Measurements from ENCODE around the gene PGP. TPM values are rescaled to one million over a fixed set of nuclear protein-coding genes. Genes with fewer than 3 reads are reported as not detected.

Gene PGP
- total RNA-seq, 1 experiment from 2014 or later, result 32.6 TPM

DNA sequence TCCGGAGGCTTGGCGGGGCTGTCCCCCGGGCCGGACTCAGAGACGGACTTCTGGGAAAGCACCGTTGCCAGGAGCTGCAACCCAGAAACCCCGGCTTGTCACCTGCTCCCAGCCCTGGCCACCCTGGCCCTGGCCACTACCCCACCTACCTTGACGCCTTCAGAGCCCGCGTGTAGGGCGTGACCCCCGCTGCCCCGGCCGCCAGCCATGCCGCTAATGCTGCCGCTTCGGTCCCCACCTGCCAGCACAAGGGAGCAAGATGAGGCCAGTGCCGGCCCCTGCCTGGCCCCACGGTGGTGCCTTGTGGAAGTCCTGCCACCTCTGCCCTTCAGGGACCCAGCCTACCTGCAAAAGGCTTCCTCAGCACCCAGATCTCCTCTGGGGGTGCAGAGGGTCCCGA, 29.7 kb downstream of the PGP start:
- TF ChIP-seq ZFX (IDR thresholded peaks at IDR 0.05) (no peak), RAD21 (IDR thresholded peaks at IDR 0.05; ENCODE audit: low read depth) (no peak)
- H3K9me2 ChIP-seq (ENCODE audit: insufficient read depth), result no peaks in the 10 kb centered on the region
- H3K9ac ChIP-seq (ENCODE audit: low read length), result no peak overlapping the region
- H3K79me2 ChIP-seq (ENCODE audit: insufficient read depth, low read length), result no peaks in the 10 kb centered on the region
- no peak overlapping the region for H3K27ac ChIP-seq (ENCODE audit: low read depth, low read length)
- H3K9me3 ChIP-seq (ENCODE audit: control insufficient read depth in 1 of 2, insufficient read depth in 1 of 2, low read depth in 1 of 2, low read length in 2 of 2), result no peaks in the 10 kb centered on the region
- H3K27me3 ChIP-seq (ENCODE audit: insufficient read depth, low read length), result no peaks in the 10 kb centered on the region
- POLR2A ChIA-PET, result no interaction called here
- CTCF ChIA-PET, result no interaction called here
- no peak overlapping the region for H2AFZ ChIP-seq (ENCODE audit: low read depth, low read length, poor library complexity, severe bottlenecking)
- H4K20me1 ChIP-seq (ENCODE audit: insufficient read depth), result no peaks in the 10 kb centered on the region
- no peaks in the 10 kb centered on the region for H3K4me1 ChIP-seq (ENCODE audit: control insufficient read depth in 1 of 2, insufficient read depth in 2 of 2, low read length in 2 of 2)
- intact Hi-C loops (cut with micrococcal nuclease), result no loop called here
- BruUV-seq (replicated peaks), result no TSS peak
- H3K4me2 ChIP-seq (ENCODE audit: low read length), result no peak overlapping the region
- H3K4me3 ChIP-seq (replicated peaks in 1 of 2; ENCODE audit: low read depth in 1 of 2, low read length in 2 of 2), result no peak overlapping the region
- no peak for ATAC-seq
- RAD21 ChIA-PET (ENCODE audit: low non-redundant PET in 1 of 2, low total read pairs in 2 of 2, uncharacterized antibody in 2 of 2, unreplicated experiment in 2 of 2), result no interaction called here
- no peak for DNase-seq (ENCODE audit: low read depth, low spot score)
- no peaks in the 10 kb centered on the region for H3K36me3 ChIP-seq (ENCODE audit: control insufficient read depth in 1 of 2, insufficient read depth in 2 of 2, low read length in 2 of 2)

DNA sequence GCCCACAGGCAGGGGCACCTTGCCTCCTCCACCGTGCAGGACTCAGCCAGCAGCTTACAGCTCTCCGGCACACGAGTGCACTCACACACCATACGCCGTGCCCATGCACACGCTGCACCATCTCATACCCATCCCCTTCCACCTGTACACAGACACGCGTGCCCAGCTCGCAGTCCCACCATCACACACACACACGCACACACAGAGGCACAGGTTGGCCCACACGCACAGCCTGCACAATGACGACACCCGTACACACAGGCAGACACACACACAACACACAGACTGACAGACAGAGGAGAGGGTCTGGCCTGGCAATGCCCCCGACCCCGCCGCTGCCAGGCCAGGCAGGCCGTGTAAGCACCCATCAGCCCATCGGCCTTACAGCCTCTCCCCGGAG, 30.3 kb downstream of the PGP start:
- POLR2A ChIA-PET, result no interaction called here
- H3K36me3 ChIP-seq (ENCODE audit: control insufficient read depth in 1 of 2, insufficient read depth in 2 of 2, low read length in 2 of 2), result no peaks in the 10 kb centered on the region
- CTCF ChIA-PET, result no interaction called here
- no TSS peak for BruUV-seq (replicated peaks)
- no peak overlapping the region for H3K9ac ChIP-seq (ENCODE audit: low read length)
- no peak overlapping the region for H2AFZ ChIP-seq (ENCODE audit: low read depth, low read length, poor library complexity, severe bottlenecking)
- H3K27ac ChIP-seq (ENCODE audit: low read depth, low read length), result no peak overlapping the region
- ATAC-seq (no peak), DNase-seq (ENCODE audit: low read depth, low spot score) (no peak)
- no peaks in the 10 kb centered on the region for H3K4me1 ChIP-seq (ENCODE audit: control insufficient read depth in 1 of 2, insufficient read depth in 2 of 2, low read length in 2 of 2)
- RAD21 ChIA-PET (ENCODE audit: low non-redundant PET in 1 of 2, low total read pairs in 2 of 2, uncharacterized antibody in 2 of 2, unreplicated experiment in 2 of 2), result no interaction called here
- H4K20me1 ChIP-seq (ENCODE audit: insufficient read depth), result no peaks in the 10 kb centered on the region
- H3K79me2 ChIP-seq (ENCODE audit: insufficient read depth, low read length), result no peaks in the 10 kb centered on the region
- no peaks in the 10 kb centered on the region for H3K9me3 ChIP-seq (ENCODE audit: control insufficient read depth in 1 of 2, insufficient read depth in 1 of 2, low read depth in 1 of 2, low read length in 2 of 2)
- intact Hi-C loops (cut with micrococcal nuclease), result no loop called here
- H3K9me2 ChIP-seq (ENCODE audit: insufficient read depth), result no peaks in the 10 kb centered on the region
- H3K4me3 ChIP-seq (replicated peaks in 1 of 2; ENCODE audit: low read depth in 1 of 2, low read length in 2 of 2), result no peak overlapping the region
- no peak overlapping the region for H3K4me2 ChIP-seq (ENCODE audit: low read length)
- no peaks in the 10 kb centered on the region for H3K27me3 ChIP-seq (ENCODE audit: insufficient read depth, low read length)
- TF ChIP-seq, protein P1, sequence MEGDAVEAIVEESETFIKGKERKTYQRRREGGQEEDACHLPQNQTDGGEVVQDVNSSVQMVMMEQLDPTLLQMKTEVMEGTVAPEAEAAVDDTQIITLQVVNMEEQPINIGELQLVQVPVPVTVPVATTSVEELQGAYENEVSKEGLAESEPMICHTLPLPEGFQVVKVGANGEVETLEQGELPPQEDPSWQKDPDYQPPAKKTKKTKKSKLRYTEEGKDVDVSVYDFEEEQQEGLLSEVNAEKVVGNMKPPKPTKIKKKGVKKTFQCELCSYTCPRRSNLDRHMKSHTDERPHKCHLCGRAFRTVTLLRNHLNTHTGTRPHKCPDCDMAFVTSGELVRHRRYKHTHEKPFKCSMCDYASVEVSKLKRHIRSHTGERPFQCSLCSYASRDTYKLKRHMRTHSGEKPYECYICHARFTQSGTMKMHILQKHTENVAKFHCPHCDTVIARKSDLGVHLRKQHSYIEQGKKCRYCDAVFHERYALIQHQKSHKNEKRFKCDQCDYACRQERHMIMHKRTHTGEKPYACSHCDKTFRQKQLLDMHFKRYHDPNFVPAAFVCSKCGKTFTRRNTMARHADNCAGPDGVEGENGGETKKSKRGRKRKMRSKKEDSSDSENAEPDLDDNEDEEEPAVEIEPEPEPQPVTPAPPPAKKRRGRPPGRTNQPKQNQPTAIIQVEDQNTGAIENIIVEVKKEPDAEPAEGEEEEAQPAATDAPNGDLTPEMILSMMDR (IDR thresholded peaks at IDR 0.05 in 2 of 3, conservative IDR thresholded peaks at IDR 0.05 in 1 of 3; ENCODE audit: borderline replicate concordance in 1 of 3, insufficient read depth in 1 of 3, low read depth in 2 of 3, low read length in 2 of 3), result no peak
- TF ChIP-seq SIN3A (IDR thresholded peaks at IDR 0.05; ENCODE audit: low read depth) (no peak), YY1 (IDR thresholded peaks at IDR 0.05; ENCODE audit: extremely low read depth, insufficient replicate concordance, low read depth, low read length) (no peak), SP1 (IDR thresholded peaks at IDR 0.05; ENCODE audit: low read depth) (no peak), FOSL1 (IDR thresholded peaks at IDR 0.05; ENCODE audit: low read depth) (no peak), ZBTB33 (IDR thresholded peaks at IDR 0.05; ENCODE audit: extremely low read depth, insufficient replicate concordance, low read length) (no peak), EZH2 (IDR thresholded peaks at IDR 0.05) (no peak), POLR2A (IDR thresholded peaks at IDR 0.05; ENCODE audit: borderline replicate concordance, extremely low read depth, insufficient read depth, insufficient read length) (no peak), CBX3 (IDR thresholded peaks at IDR 0.05; ENCODE audit: low read depth) (no peak), SRF (IDR thresholded peaks at IDR 0.05; ENCODE audit: low read depth) (no peak), POLR2AphosphoS5 (IDR thresholded peaks at IDR 0.05; ENCODE audit: low read depth, low read length) (no peak), JUND (IDR thresholded peaks at IDR 0.05) (no peak), EGR1 (IDR thresholded peaks at IDR 0.05; ENCODE audit: low read depth) (no peak), CEBPB (IDR thresholded peaks at IDR 0.05; ENCODE audit: low read depth) (no peak)
